K562 (cell line): ENCODE results near the gene TRMT2A. TPM values are rescaled to one million over a fixed set of nuclear protein-coding genes. Genes with fewer than 3 reads are reported as not detected.
A peak's percentile ranks its signal among the peaks of the same experiment; 100 is the strongest.

Experiments
- CHD2 ChIP-seq: IDR thresholded peaks from 2 replicates; pipeline ENCODE4 v1.6.1; 2011; ENCODE audit warnings: low read depth, low read length
- GABPA ChIP-seq: fragments of 200-800 bp; sonication (Bioruptor generic); conservative IDR thresholded peaks from 2 replicates; pipeline ENCODE4 v1.6.1; 2016; ENCODE audit warnings: low read depth, missing genetic modification characterization, missing compliant biosample characterization
- THAP12 ChIP-seq: fragments of 250-450 bp; sonication (Bioruptor Pico); IDR thresholded peaks from 2 replicates; pipeline ENCODE4 v1.9.0; 2021; ENCODE audit warnings: mild to moderate bottlenecking, inconsistent platforms
- TRIM24 ChIP-seq, 2 experiments: fragments of 450-650 bp; IDR thresholded peaks; 2 replicates each; pipeline ENCODE4 v1.6.1; 2016
- WHSC1 ChIP-seq: IDR thresholded peaks from one replicate; pipeline ENCODE4 v1.6.1; 2012; ENCODE audit warnings: low read length, control low read depth, inconsistent platforms
- ZNF282 ChIP-seq: sonication (generic); formaldehyde crosslinking; IDR thresholded peaks from 2 replicates; pipeline ENCODE4 v1.8.1; 2023; ENCODE audit warnings: missing genetic modification reagents
- ZNF408 ChIP-seq: fragments of 250-450 bp; sonication (Bioruptor Pico); IDR thresholded peaks from 2 replicates; pipeline ENCODE4 v1.4.0; 2020; ENCODE audit warnings: low read depth, mild to moderate bottlenecking, moderate library complexity
- polyA plus RNA-seq, 8 experiments: library from polyadenylated mRNA; depleted of rRNA in 4 of 8; stranded (reverse) in 5 of 8; unstranded in 3 of 8; fragments of >200 nt; fragmentation: Nextera tagmentation in 2 of 8; fragmentation: Illumina TruSeq in 1 of 8; extraction: Ambion mirVana in 2 of 8; extraction: Trizol in 1 of 8; gene quantifications; 2 replicates each; pipeline versions ENCODE4 v1.2.1 to v1.2.3, GENCODE V29; 2011 to 2014; ENCODE audit warnings: inconsistent platforms in 1 of 8, missing spikeins in 1 of 8
- total RNA-seq, 7 experiments: library from RNA; depleted of rRNA in 6 of 7; stranded (reverse); fragments of >200 nt in 6 of 7; fragmentation: Illumina TruSeq in 2 of 7; extraction: Trizol in 2 of 7; gene quantifications; 2 replicates each; pipeline versions ENCODE4 v1.2.1 to v1.2.3, GENCODE V29; 2011 to 2021; ENCODE audit warnings: low replicate concordance in 1 of 7
- TF ChIP-seq, protein P1 (sequence below), 3 experiments: IDR thresholded peaks in 2 of 3; conservative IDR thresholded peaks in 1 of 3; 2 replicates each; pipeline ENCODE4 v1.5.1; 2011 to 2012; ENCODE audit warnings: low read length in 3 of 3, mild to moderate bottlenecking in 3 of 3, control low read depth in 2 of 3, improper control_type of control experiment in 1 of 3, inconsistent platforms in 1 of 3, low read depth in 1 of 3, mixed read lengths in 1 of 3, moderate library complexity in 1 of 3; ENCODE audit not compliant: insufficient read depth in 2 of 3
- TF ChIP-seq, protein P2 (sequence below): fragments of 250-450 bp; sonication (Bioruptor Pico); IDR thresholded peaks from 2 replicates; pipeline ENCODE4 v1.4.0; 2020; ENCODE audit warnings: mild to moderate bottlenecking

TRMT2A gene
- total and polyA plus RNA-seq, 9 of the 15 experiments (the other 6 are each of a cell fraction or from before 2014, with no cell fraction given) = 1.6 to 265 (median 140) TPM

DNA sequence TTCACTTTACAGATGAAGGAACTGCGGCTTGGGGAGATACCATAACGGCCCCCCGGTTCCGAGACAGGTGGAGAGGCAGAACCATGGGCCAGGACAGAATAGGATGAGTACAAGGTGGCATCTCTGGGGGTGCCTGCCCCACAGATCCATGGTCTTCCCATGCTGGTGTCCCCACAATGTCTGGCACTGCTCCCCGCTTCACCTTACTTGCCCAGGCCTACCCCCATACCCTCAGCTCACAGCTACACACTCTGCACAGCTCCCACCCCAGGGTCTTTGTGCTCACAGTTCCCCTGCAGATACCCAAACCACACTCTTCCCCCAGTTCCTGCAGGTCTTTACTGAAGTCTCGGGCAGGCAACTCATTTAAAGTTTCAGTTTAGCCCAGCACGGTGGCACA, 48.4 kb downstream of the TRMT2A start (continued):
- TF ChIP-seq, protein P1, sequence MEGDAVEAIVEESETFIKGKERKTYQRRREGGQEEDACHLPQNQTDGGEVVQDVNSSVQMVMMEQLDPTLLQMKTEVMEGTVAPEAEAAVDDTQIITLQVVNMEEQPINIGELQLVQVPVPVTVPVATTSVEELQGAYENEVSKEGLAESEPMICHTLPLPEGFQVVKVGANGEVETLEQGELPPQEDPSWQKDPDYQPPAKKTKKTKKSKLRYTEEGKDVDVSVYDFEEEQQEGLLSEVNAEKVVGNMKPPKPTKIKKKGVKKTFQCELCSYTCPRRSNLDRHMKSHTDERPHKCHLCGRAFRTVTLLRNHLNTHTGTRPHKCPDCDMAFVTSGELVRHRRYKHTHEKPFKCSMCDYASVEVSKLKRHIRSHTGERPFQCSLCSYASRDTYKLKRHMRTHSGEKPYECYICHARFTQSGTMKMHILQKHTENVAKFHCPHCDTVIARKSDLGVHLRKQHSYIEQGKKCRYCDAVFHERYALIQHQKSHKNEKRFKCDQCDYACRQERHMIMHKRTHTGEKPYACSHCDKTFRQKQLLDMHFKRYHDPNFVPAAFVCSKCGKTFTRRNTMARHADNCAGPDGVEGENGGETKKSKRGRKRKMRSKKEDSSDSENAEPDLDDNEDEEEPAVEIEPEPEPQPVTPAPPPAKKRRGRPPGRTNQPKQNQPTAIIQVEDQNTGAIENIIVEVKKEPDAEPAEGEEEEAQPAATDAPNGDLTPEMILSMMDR (IDR thresholded peaks at IDR 0.05 in 2 of 3, conservative IDR thresholded peaks at IDR 0.05 in 1 of 3; ENCODE audit: insufficient read depth in 2 of 3, low read depth in 1 of 3, low read length in 3 of 3) = no peak
- TF ChIP-seq CHD2 (0 out of 2 replicates have a peak, but pooled peaks have one; percentile 8), THAP12 (CRISPR knock-in tag) (peak; percentile 63; the same call in 1 of the 2 replicates), GABPA (tag) (no peak), ZNF408 (CRISPR knock-in tag) (no peak), ZNF282 (CRISPR knock-in tag) (no peak), WHSC1 (peak; percentile 61), TRIM24 (IDR thresholded peaks at IDR 0.05) (no peak)
- TF ChIP-seq, protein P2, sequence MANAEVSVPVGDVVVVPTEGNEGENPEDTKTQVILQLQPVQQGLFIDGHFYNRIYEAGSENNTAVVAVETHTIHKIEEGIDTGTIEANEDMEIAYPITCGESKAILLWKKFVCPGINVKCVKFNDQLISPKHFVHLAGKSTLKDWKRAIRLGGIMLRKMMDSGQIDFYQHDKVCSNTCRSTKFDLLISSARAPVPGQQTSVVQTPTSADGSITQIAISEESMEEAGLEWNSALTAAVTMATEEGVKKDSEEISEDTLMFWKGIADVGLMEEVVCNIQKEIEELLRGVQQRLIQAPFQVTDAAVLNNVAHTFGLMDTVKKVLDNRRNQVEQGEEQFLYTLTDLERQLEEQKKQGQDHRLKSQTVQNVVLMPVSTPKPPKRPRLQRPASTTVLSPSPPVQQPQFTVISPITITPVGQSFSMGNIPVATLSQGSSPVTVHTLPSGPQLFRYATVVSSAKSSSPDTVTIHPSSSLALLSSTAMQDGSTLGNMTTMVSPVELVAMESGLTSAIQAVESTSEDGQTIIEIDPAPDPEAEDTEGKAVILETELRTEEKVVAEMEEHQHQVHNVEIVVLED = no peak
